HG03571 (cell line): Measurements from ENCODE around the gene MGRN1.

Source experiments
- ATAC-seq: cut with Tn5 transposase; IDR thresholded peaks from one replicate; pipeline ENCODE4 v1.9.1; 2021; ENCODE audit not compliant: unreplicated experiment

Gene MGRN1

GRCh38 chr16:4685776-4686496 is 61.3 kb downstream of the MGRN1 start:
- no peak for ATAC-seq

- ATAC-seq = no peak
These were observed 62.0 kb downstream of the MGRN1 start for GRCh38 chr16:4686497-4687210.

- no peak for ATAC-seq
These were observed 62.8 kb downstream of the MGRN1 start for GRCh38 chr16:4687416-4687815.

GRCh38 chr16:4687946-4688673 is 63.5 kb downstream of the MGRN1 start:
- ATAC-seq = no peak

GRCh38 chr16:4688674-4689045 is 64.0 kb downstream of the MGRN1 start:
- no peak for ATAC-seq

GRCh38 chr16:4689091-4689671 is 64.6 kb downstream of the MGRN1 start:
- no peak for ATAC-seq

GRCh38 chr16:4689864-4690704 is 65.5 kb downstream of the MGRN1 start:
- no peak for ATAC-seq

GRCh38 chr16:4690946-4691665 is 66.5 kb downstream of the MGRN1 start:
- ATAC-seq = no peak

- no peak for ATAC-seq
These were observed 67.2 kb downstream of the MGRN1 start for GRCh38 chr16:4691666-4692412.

- ATAC-seq = peak; percentile 3
These were observed 68.1 kb downstream of the MGRN1 start for GRCh38 chr16:4692460-4693295.

GRCh38 chr16:4693296-4693955 is 68.8 kb downstream of the MGRN1 start, which contains the start of gene NUDT16L1:
Gene NUDT16L1, plus strand, starts transcription at chr16:4693562. Its CDS starts 165 bp downstream, at chr16:4693727.
- ATAC-seq = peak; percentile 91

- no peak for ATAC-seq
These were observed 69.5 kb downstream of the MGRN1 start for GRCh38 chr16:4693956-4694641.

GRCh38 chr16:4694642-4695451 is 70.2 kb downstream of the MGRN1 start:
- no peak for ATAC-seq

- no peak for ATAC-seq
These were observed 71.0 kb downstream of the MGRN1 start for GRCh38 chr16:4695473-4696171.

GRCh38 chr16:4696172-4696904 is 71.7 kb downstream of the MGRN1 start:
- no peak for ATAC-seq
